Cardiac fibroblast (primary cell): ENCODE data around the gene IPO9.
"Not testable (repeated sequence)": the region's sequence is repeated elsewhere in the genome, so short reads cannot be mapped to it uniquely, and the experiment has no call there.

Experiments used
- DNase-seq, 2 donors: peaks; one replicate each; pipeline versions ENCODE4 v3.0.0 to v3.0.0-alpha.2; 2010; ENCODE audit warnings: low read depth in 2 of 2
- H3K4me3 ChIP-seq, 2 donors: replicated peaks in 1 of 2; 1 replicate in 1 of 2; 2 replicates in 1 of 2; pipeline ENCODE4 v1.5.1; 2011; ENCODE audit warnings: low read depth in 2 of 2, low read length in 2 of 2, mild to moderate bottlenecking in 2 of 2, moderate library complexity in 1 of 2
- TF ChIP-seq, protein P1 (sequence below): IDR thresholded peaks from one replicate; pipeline ENCODE4 v1.5.1; 2011; ENCODE audit warnings: low read depth, mild to moderate bottlenecking, low read length, inconsistent platforms

Gene IPO9

GRCh38 chr1:201831371-201831770, 2.4 kb downstream of the IPO9 start:
- TF ChIP-seq, protein P1, sequence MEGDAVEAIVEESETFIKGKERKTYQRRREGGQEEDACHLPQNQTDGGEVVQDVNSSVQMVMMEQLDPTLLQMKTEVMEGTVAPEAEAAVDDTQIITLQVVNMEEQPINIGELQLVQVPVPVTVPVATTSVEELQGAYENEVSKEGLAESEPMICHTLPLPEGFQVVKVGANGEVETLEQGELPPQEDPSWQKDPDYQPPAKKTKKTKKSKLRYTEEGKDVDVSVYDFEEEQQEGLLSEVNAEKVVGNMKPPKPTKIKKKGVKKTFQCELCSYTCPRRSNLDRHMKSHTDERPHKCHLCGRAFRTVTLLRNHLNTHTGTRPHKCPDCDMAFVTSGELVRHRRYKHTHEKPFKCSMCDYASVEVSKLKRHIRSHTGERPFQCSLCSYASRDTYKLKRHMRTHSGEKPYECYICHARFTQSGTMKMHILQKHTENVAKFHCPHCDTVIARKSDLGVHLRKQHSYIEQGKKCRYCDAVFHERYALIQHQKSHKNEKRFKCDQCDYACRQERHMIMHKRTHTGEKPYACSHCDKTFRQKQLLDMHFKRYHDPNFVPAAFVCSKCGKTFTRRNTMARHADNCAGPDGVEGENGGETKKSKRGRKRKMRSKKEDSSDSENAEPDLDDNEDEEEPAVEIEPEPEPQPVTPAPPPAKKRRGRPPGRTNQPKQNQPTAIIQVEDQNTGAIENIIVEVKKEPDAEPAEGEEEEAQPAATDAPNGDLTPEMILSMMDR, result no peak
- no peak overlapping the region for H3K4me3 ChIP-seq
- no peak for DNase-seq

DNA sequence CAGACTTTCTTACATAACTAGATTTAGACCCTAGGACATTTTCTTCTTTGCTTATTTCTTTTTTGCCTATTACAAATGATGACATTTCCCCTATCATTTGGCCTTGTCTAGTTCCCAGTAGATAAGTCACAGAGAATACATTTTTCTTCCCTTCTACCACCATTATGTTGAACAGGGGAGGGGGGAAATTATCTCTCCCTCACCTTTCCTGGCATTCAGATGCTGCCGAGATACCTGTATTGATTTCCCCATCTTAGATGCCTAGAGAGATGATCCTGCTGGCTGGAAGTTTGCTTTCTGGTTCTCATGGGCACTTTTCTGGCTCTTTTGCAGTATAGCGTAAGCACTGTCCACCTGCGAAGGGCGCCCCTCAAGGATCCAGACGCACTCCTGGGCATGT, 5.7 kb downstream of the IPO9 start:
- no peak for DNase-seq
- TF ChIP-seq, protein P1, result no peak
- no peak overlapping the region for H3K4me3 ChIP-seq

DNA sequence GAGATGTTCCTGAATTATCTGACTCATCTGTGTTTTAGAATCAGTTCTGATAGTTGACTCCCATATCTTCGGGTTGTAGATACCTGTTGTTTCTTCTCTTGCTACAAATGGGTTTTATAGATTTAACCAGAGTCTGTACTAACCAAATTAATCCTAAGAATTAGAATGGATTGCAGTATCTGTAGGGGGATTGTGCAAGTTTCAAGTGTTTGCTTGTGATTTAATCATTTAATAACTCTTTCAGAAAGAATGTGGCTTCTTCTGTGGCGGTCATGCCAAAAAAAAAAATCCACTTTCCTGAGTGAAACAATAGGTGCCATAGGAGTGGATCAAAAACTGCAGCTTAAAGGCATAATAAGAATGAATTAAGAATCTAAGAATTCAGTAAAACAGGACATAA, 9.4 kb downstream of the IPO9 start:
- TF ChIP-seq, protein P1, result no peak
- no peak overlapping the region for H3K4me3 ChIP-seq
- DNase-seq, result peak in 1 of 2 donors; percentile 27

GRCh38 chr1:201839089-201839488, 10.1 kb downstream of the IPO9 start:
- H3K4me3 ChIP-seq, DNase-seq: not testable (repeated sequence)

DNA sequence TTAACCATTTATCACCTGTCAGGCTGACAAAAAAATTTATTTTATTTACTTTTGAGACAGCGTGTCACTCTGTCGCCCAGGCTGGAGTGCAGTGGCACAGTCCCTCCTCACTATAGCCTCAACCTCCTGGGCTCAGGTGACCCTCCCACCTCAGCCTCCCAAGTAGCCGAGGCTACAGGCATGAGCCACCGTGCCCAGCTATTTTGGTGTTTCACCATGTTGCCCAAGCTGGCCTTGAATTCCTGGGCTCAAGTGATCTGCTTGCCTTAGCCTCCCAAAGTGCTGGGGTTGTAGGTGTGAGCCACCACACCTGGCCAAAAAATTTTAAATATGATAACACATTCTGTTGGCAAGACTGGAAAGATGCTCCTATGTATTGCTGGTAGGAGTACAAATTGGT, 11.1 kb downstream of the IPO9 start:
- DNase-seq, result no peak
- TF ChIP-seq, protein P1, result no peak
- H3K4me3 ChIP-seq, result no peak overlapping the region

DNA sequence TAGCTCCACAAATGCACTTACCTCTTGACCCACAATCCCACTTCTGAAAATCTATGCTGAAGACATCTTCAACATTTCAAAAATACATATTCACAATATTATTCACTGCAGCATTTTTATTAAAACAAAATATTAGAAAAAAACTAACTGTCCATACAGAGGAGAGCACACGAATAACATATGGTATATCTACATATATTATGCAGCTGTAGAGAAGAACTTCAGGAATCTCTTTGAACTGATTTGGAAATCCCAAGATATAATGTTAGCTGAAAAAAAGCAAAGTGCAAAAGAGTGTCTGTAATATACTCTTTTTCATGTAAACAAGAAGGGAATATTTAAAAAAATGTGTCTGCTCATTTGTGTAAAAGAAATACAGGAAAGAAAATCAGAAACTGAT, 11.5 kb downstream of the IPO9 start:
- DNase-seq, result no peak
- no peak overlapping the region for H3K4me3 ChIP-seq
- TF ChIP-seq, protein P1, result no peak

GRCh38 chr1:201841265-201841912, 12.4 kb downstream of the IPO9 start:
- H3K4me3 ChIP-seq, result no peak overlapping the region
- TF ChIP-seq, protein P1, result no peak
- DNase-seq, result no peak
